GM20000 (cell line): ENCODE measurements around the gene CYTH2.
"Not testable (repeated sequence)": the region's sequence is repeated elsewhere in the genome, so short reads cannot be mapped to it uniquely, and the experiment has no call there.

Experiments
- DNase-seq: peaks from one replicate; pipeline ENCODE4 v3.0.0; 2012; ENCODE audit warnings: low spot score
- TF ChIP-seq, protein P1 (sequence below): IDR thresholded peaks from 2 replicates; pipeline ENCODE4 v1.5.1; 2012; ENCODE audit warnings: mild to moderate bottlenecking, control low read depth; ENCODE audit errors: extremely low read depth, missing control alignments

Gene CYTH2

DNA sequence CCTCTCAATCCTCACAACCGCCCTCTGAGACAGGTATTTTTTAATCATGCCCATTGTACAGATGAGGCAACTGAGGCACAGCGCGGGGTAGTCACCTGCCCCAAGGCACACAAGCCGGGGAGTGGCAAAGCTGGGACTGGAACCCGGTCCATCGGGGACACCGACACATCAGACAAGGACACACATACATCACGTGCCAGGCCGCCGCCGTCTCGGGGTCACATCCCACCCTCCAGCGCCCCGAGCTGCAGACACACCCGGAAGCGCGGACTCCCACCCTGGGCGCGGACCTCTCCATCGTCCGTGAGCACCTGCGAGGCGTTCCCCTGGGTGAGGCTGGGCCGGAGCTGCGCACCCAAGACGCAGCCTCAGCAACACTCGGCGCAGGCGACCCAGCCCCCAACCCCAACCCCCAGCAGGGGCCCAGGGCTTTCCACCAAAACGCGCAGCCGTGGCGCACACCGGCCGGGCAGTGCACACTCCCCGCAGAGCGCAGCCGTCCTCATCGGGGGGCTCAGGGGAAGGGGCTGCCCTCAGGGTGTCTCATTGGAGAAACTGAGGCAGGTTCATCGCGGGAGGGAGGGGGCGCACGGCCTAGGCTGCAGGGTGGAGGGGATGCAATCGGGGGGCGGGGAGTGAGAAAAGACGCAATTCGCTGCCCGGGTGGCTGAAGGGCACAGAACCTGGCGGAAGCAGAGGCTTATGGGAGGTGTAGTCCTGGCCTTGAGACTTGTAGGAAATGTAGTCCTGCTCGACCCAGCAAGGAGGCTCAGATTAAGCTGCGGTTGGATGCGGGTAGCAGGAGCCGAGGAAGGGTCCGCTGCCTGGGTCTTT lies 44.3 kb downstream of the CYTH2 start:
- TF ChIP-seq, protein P1, sequence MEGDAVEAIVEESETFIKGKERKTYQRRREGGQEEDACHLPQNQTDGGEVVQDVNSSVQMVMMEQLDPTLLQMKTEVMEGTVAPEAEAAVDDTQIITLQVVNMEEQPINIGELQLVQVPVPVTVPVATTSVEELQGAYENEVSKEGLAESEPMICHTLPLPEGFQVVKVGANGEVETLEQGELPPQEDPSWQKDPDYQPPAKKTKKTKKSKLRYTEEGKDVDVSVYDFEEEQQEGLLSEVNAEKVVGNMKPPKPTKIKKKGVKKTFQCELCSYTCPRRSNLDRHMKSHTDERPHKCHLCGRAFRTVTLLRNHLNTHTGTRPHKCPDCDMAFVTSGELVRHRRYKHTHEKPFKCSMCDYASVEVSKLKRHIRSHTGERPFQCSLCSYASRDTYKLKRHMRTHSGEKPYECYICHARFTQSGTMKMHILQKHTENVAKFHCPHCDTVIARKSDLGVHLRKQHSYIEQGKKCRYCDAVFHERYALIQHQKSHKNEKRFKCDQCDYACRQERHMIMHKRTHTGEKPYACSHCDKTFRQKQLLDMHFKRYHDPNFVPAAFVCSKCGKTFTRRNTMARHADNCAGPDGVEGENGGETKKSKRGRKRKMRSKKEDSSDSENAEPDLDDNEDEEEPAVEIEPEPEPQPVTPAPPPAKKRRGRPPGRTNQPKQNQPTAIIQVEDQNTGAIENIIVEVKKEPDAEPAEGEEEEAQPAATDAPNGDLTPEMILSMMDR, result no peak
- DNase-seq, result peak; percentile 87

DNA sequence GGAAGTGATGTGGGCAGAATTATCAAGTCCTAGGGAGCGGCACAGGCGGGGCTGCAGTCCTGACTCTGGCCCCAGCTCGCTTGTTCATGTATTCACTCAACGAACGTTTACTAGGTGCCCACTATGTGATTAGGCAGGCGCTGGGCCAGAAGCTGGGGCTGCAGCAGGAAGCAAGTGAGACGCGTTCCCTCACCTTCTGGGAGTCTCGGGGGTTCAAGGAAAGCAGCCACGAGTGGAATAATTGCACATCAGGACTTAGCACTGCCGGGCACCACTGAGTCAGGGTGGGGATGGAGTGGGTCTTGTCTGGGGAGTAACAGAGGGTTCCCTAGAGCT lies 44.9 kb downstream of the CYTH2 start:
- TF ChIP-seq, protein P1, result no peak

DNA sequence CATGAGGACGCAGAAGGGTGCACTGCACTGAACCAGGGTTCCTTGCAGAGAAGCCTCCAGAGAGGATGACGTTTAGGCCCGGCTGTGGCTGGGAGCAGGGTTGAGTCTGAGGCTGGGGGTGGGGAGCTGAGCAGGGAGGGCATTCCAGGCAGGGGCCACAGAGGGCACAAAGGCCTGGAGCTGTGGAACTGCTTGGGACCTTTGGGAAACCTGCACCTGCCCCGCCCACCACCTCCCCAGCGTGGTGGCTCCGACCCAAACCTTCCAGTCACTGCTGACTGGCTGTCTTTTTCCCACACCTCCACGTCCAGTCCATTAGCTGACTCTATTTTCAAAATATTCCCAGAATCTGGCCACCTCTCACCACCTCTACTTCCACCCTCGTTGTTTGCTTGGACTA lies 47.4 kb downstream of the CYTH2 start:
- no peak for DNase-seq
- TF ChIP-seq, protein P1, result no peak

More for the DNA sequence above, 44.9 kb downstream of the CYTH2 start:
- no peak for DNase-seq

DNA sequence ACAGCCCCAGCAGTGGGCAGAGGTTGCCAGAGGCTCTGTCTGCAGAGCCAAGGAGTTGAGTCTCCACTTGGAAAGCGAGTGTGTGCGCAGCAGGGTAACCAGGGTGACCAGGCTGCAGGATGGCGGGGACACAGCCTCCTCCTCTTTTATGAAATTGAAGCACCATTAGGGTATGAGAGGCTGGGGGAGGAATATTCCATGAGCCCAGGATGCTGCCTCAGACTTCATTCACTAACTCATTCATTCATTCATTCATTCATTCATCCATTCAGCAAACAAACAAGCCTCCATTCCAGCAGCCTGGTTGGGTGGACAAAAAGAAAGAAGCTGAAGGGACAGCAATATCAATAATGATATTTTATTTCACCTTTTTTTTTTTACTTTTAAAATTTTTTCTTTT lies 49.0 kb downstream of the CYTH2 start:
- TF ChIP-seq, protein P1, result no peak
- no peak for DNase-seq

DNA sequence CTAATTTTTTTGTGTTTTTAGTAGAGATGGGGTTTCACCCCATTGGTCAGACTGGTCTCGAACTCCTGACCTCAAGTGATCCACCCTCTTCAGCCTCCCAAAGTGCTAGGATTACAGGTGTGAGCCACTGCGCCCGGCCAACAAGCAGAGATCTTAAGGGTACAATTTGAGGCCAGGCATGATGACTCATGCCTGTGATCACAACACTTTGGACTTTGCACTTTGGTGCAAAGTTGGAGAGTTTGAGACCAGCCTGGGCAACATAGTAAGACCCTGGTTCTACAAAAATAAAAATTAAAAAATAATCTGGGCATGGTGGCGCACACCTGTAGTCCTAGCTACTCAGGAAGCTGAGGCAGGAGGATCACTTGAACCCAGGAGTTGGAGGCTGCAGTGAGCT lies 50.3 kb downstream of the CYTH2 start:
- DNase-seq, result not testable (repeated sequence)

DNA sequence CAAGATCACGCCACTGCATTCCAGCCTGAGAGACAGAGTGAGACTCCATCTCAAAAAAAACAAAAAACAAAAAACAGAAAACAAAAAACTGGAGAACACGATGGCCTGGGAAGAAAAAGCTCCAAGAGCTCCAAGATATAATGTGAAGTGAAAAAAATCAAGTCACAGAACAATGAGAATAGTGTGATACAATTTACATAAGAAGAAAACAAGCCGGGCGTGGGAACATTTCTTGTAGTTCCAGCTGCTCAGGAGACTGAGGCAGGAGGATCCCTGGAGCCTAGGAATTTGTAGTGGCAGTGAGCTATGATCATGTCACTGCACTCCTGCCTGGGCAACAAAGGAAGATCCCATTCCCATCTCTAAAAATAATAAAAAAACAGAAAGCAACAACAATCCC lies 51.0 kb downstream of the CYTH2 start:
- DNase-seq, result no peak

DNA sequence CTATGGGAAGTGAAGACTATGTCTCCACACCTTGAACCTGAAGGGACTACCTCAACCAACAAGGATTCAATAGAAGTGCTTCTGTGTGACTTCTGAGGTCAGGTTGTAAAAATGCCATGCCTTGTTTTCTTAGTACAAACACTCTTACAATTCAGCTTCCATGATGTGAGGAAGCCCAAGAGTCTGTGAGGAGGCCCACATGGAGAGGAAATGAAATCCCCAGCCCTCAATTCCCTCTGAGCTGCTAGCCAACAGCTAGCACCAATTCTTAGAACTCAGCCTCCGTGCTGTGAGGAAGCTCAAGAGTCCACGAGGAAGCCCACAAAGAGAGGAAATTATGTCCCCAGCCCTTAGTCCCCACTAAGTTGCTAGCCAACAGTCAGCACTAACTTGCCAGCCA lies 55.1 kb downstream of the CYTH2 start:
- TF ChIP-seq, protein P1, result no peak

More for the DNA sequence above, 51.0 kb downstream of the CYTH2 start:
- TF ChIP-seq, protein P1, result no peak

DNA sequence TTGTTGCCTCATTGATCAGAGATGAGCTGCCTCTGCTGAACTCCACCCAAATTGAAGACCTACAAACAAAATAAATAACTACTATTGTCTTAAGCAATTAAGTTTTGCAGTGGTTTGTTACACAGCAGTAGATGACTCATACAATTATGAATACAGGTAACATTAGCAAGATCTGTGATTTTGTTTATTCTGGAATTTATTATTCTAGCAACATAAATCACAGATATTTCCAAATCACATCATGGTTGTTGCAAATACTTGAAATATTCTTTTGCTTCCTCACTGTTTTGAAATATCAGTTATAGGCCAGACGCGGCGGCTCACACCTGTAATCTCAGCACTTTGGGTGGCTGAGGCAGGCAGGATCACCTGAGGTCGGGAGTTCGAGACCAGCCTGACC lies 55.6 kb downstream of the CYTH2 start:
- DNase-seq, result no peak

More for the DNA sequence above, 55.1 kb downstream of the CYTH2 start:
- no peak for DNase-seq

More for the DNA sequence above, 55.6 kb downstream of the CYTH2 start:
- TF ChIP-seq, protein P1, result no peak
